Calu3 (cell line): Measurements from ENCODE around the gene CD80. TPM values are rescaled to one million over a fixed set of nuclear protein-coding genes. Genes with fewer than 3 reads are reported as not detected.

Experiments
- BruUV-seq: library from RNA; stranded (reverse); fragments of 400-500 nt; replicated peaks from 2 replicates; lab custom pipeline; 2021; lab: Mats Ljungman, UMichigan
- CTCF ChIA-PET: fragments of 300-600 bp; sonication (Branson Sonifier 250); formaldehyde crosslinking; loops from one replicate; lab custom pipeline; 2022; ENCODE audit warnings: antibody characterized with exemption; lab: Charles Lee
- DNase-seq: peaks from one replicate; pipeline ENCODE4 v3.0.0; 2022
- H3K27ac Mint-ChIP-seq: one replicate; pipeline ENCODE4 v1.8.0; 2022; ENCODE audit warnings: mixed read lengths; ENCODE audit not compliant: unreplicated experiment
- H3K27me3 Mint-ChIP-seq: one replicate; pipeline ENCODE4 v1.8.0; 2022; ENCODE audit warnings: mixed read lengths; ENCODE audit not compliant: unreplicated experiment
- H3K36me3 Mint-ChIP-seq: one replicate; pipeline ENCODE4 v1.8.0; 2022; ENCODE audit warnings: mild to moderate bottlenecking, moderate library complexity, mixed read lengths; ENCODE audit not compliant: insufficient read depth, unreplicated experiment
- H3K4me1 Mint-ChIP-seq: one replicate; pipeline ENCODE4 v1.8.0; 2022; ENCODE audit warnings: mild to moderate bottlenecking, low read depth, mixed read lengths; ENCODE audit not compliant: unreplicated experiment
- H3K4me3 Mint-ChIP-seq: one replicate; pipeline ENCODE4 v1.8.0; 2022; ENCODE audit warnings: mild to moderate bottlenecking, low read depth, moderate library complexity, mixed read lengths; ENCODE audit not compliant: unreplicated experiment
- H3K9me3 Mint-ChIP-seq: one replicate; pipeline ENCODE4 v1.8.0; 2022; ENCODE audit warnings: low read depth, mixed read lengths; ENCODE audit not compliant: unreplicated experiment
- CTCF ChIP-seq: fragments of 200-600 bp; IDR thresholded peaks from one replicate; pipeline ENCODE4 v1.8.0; 2022; ENCODE audit warnings: antibody characterized with exemption; ENCODE audit not compliant: unreplicated experiment
- intact Hi-C: fragments of 100-400 bp; cut with micrococcal nuclease; formaldehyde crosslinking; loops from one replicate; pipeline ENCODE4 v1.10.0; 2022; ENCODE audit not compliant: unreplicated experiment
- total RNA-seq: library from RNA; stranded (reverse); gene quantifications from 2 replicates; pipeline ENCODE4 v1.2.3, GENCODE V29; 2022

Gene CD80
- total RNA-seq, 1 experiment from 2014 or later, result not detected

GRCh38 chr3:119492128-119492527 lies 67.3 kb downstream of the CD80 start:
- no TSS peak for BruUV-seq
- H3K4me3 Mint-ChIP-seq, result no peak overlapping the region
- CTCF ChIA-PET, result no interaction called here
- H3K4me1 Mint-ChIP-seq, result no peaks in the 10 kb centered on the region
- intact Hi-C loops, result no loop called here
- no peaks in the 10 kb centered on the region for H3K9me3 Mint-ChIP-seq
- H3K36me3 Mint-ChIP-seq, result no peaks in the 10 kb centered on the region
- TF ChIP-seq CTCF, result no peak
- H3K27me3 Mint-ChIP-seq, result no peaks in the 10 kb centered on the region
- no peak overlapping the region for H3K27ac Mint-ChIP-seq
- DNase-seq, result no peak

GRCh38 chr3:119490153-119490552 lies 69.3 kb downstream of the CD80 start:
- BruUV-seq, result no TSS peak
- no peaks in the 10 kb centered on the region for H3K27me3 Mint-ChIP-seq
- no peak for DNase-seq
- CTCF ChIA-PET, result no interaction called here
- intact Hi-C loops, result no loop called here
- no peak overlapping the region for H3K27ac Mint-ChIP-seq
- H3K4me3 Mint-ChIP-seq, result no peak overlapping the region
- no peak for TF ChIP-seq CTCF
- H3K4me1 Mint-ChIP-seq, result no peaks in the 10 kb centered on the region
- no peaks in the 10 kb centered on the region for H3K9me3 Mint-ChIP-seq
- no peaks in the 10 kb centered on the region for H3K36me3 Mint-ChIP-seq

GRCh38 chr3:119485563-119485962 lies 73.9 kb downstream of the CD80 start:
- H3K9me3 Mint-ChIP-seq, result no peaks in the 10 kb centered on the region
- no peak for TF ChIP-seq CTCF
- H3K36me3 Mint-ChIP-seq, result no peaks in the 10 kb centered on the region
- no peaks in the 10 kb centered on the region for H3K4me1 Mint-ChIP-seq
- CTCF ChIA-PET, result interaction anchor here (1.0 kb wide), 1 partner anchor 12 kb away, joined by 3 read pairs; the partner anchor contains the start of gene TIMMDC1
- no peak overlapping the region for H3K4me3 Mint-ChIP-seq
- no peak for DNase-seq
- H3K27me3 Mint-ChIP-seq, result no peaks in the 10 kb centered on the region
- BruUV-seq, result no TSS peak
- H3K27ac Mint-ChIP-seq, result no peak overlapping the region
- intact Hi-C loops, result no loop called here

- Mint-ChIP-seq H3K9me3 (no peaks in the 10 kb centered on the region), H3K4me3 (no peak overlapping the region), H3K4me1 (no peaks in the 10 kb centered on the region), H3K27ac (no peak overlapping the region), H3K27me3 (no peaks in the 10 kb centered on the region), H3K36me3 (no peaks in the 10 kb centered on the region)
- DNase-seq, result no peak
- intact Hi-C loops, result no loop called here
- no peak for TF ChIP-seq CTCF
- no TSS peak for BruUV-seq
- CTCF ChIA-PET, result no interaction called here
Measured at GRCh38 chr3:119483101-119483500, 76.3 kb downstream of the CD80 start.

- no peak overlapping the region for H3K4me3 Mint-ChIP-seq
- no peaks in the 10 kb centered on the region for H3K27me3 Mint-ChIP-seq
- no peak for DNase-seq
- no peak overlapping the region for H3K27ac Mint-ChIP-seq
- BruUV-seq, result no TSS peak
- H3K4me1 Mint-ChIP-seq, result no peaks in the 10 kb centered on the region
- no peak for TF ChIP-seq CTCF
- CTCF ChIA-PET, result no interaction called here
- no peaks in the 10 kb centered on the region for H3K9me3 Mint-ChIP-seq
- no peaks in the 10 kb centered on the region for H3K36me3 Mint-ChIP-seq
- intact Hi-C loops, result no loop called here
Measured at GRCh38 chr3:119481079-119481478, 78.3 kb downstream of the CD80 start.
